Fibroblast of lung (primary cell): ENCODE results near the gene CDR2L. TPM values are rescaled to one million over a fixed set of nuclear protein-coding genes. Genes with fewer than 3 reads are reported as not detected.

ENCODE experiments used
- DNase-seq, 2 donors: peaks; one replicate each; pipeline versions ENCODE4 v3.0.0 to v3.0.0-alpha.2; 2010; ENCODE audit warnings: low read depth in 2 of 2
- H2AFZ ChIP-seq: 2 replicates; pipeline ENCODE4 v1.5.1; 2012; ENCODE audit warnings: low read length, control low read depth, inconsistent platforms
- H3K27ac ChIP-seq: 2 replicates; pipeline ENCODE4 v1.5.1; 2011; ENCODE audit warnings: low read length, control low read depth; ENCODE audit not compliant: insufficient read depth
- H3K27me3 ChIP-seq: 2 replicates; pipeline ENCODE4 v1.5.1; 2011; ENCODE audit warnings: mild to moderate bottlenecking, low read length; ENCODE audit not compliant: control insufficient read depth, insufficient read depth
- H3K36me3 ChIP-seq: 2 replicates; pipeline ENCODE4 v1.5.1; 2011; ENCODE audit warnings: low read length; ENCODE audit not compliant: control insufficient read depth, insufficient read depth
- H3K4me1 ChIP-seq: 2 replicates; pipeline ENCODE4 v1.5.1; 2011; ENCODE audit warnings: low read length; ENCODE audit not compliant: control insufficient read depth, insufficient read depth; ENCODE audit errors: extremely low read depth
- H3K4me2 ChIP-seq: 2 replicates; pipeline ENCODE4 v1.5.1; 2011; ENCODE audit warnings: low read length, control low read depth; ENCODE audit not compliant: insufficient read depth; ENCODE audit errors: extremely low read depth
- H3K4me3 ChIP-seq, 4 experiments: fragments of 200-600 bp in 1 of 4; sonication (generic) in 1 of 4; replicated peaks in 1 of 4; 2 replicates each; pipeline ENCODE4 v1.5.1; 2011 to 2016; ENCODE audit warnings: low read length in 4 of 4, low read depth in 3 of 4, mild to moderate bottlenecking in 3 of 4, control low read depth in 2 of 4, inconsistent platforms in 1 of 4, mixed read lengths in 1 of 4; ENCODE audit not compliant: insufficient read depth in 1 of 4; ENCODE audit errors: control extremely low read depth in 1 of 4
- H3K79me2 ChIP-seq: 2 replicates; pipeline ENCODE4 v1.5.1; 2012; ENCODE audit warnings: mild to moderate bottlenecking, low read length, inconsistent platforms; ENCODE audit not compliant: control insufficient read depth, insufficient read depth
- H3K9ac ChIP-seq: 2 replicates; pipeline ENCODE4 v1.5.1; 2011; ENCODE audit warnings: mild to moderate bottlenecking, low read length, control low read depth; ENCODE audit not compliant: insufficient read depth
- H3K9me3 ChIP-seq: 2 replicates; pipeline ENCODE4 v1.5.1; 2012; ENCODE audit warnings: low read depth, low read length; ENCODE audit not compliant: control insufficient read depth, insufficient read depth
- H4K20me1 ChIP-seq: 2 replicates; pipeline ENCODE4 v1.5.1; 2011; ENCODE audit warnings: low read length; ENCODE audit not compliant: control insufficient read depth, insufficient read depth; ENCODE audit errors: extremely low read depth
- CTCF ChIP-seq, 2 donors: IDR thresholded peaks in 1 of 2; conservative IDR thresholded peaks in 1 of 2; 1 replicate in 1 of 2; 2 replicates in 1 of 2; pipeline ENCODE4 v1.5.1; 2011 to 2012; ENCODE audit warnings: low read length in 2 of 2, control low read depth in 1 of 2, inconsistent platforms in 1 of 2, low read depth in 1 of 2, mild to moderate bottlenecking in 1 of 2
- EZH2 ChIP-seq: IDR thresholded peaks from 2 replicates; pipeline ENCODE4 v1.5.1; 2012; ENCODE audit warnings: low read length, control low read depth, mild to moderate bottlenecking; ENCODE audit errors: missing control alignments
- polyA plus RNA-seq, 2 donors: library from polyadenylated mRNA; depleted of rRNA in 1 of 2; stranded (reverse) in 1 of 2; unstranded in 1 of 2; fragments of >200 nt; gene quantifications; 2 replicates each; pipeline ENCODE4 v1.2.1, GENCODE V29; 2011 to 2012; ENCODE audit warnings: missing spikeins in 1 of 2
- total RNA-seq: library from RNA; depleted of rRNA; stranded (reverse); fragments of >200 nt; gene quantifications from 2 replicates; pipeline ENCODE4 v1.2.1, GENCODE V29; 2014

CDR2L gene
- total and polyA plus RNA-seq, 2 donors (not counting 1 experiment from before 2014, with no cell fraction given), result 9.7 to 12.2 TPM

- no peak for DNase-seq
- no peaks in the 10 kb centered on the region for H3K36me3 ChIP-seq
- H3K27ac ChIP-seq, result no peak overlapping the region
- no peak overlapping the region for H3K9ac ChIP-seq
- no peaks in the 10 kb centered on the region for H3K4me1 ChIP-seq
- no peak overlapping the region for H2AFZ ChIP-seq
- peaks cover 27% of the 10 kb centered on the region for H3K27me3 ChIP-seq
- H3K4me2 ChIP-seq, result no peak overlapping the region
- no peak overlapping the region for H3K4me3 ChIP-seq
- no peaks in the 10 kb centered on the region for H4K20me1 ChIP-seq
- TF ChIP-seq EZH2 (no peak), CTCF (conservative IDR thresholded peaks at IDR 0.05 in 1 of 2, IDR thresholded peaks at IDR 0.05 in 1 of 2; ENCODE audit: low read depth in 1 of 2, low read length in 2 of 2) (no peak)
- H3K79me2 ChIP-seq, result no peaks in the 10 kb centered on the region
- H3K9me3 ChIP-seq, result no peaks in the 10 kb centered on the region
Observed at GRCh38 chr17:74970395-74970794, 17.0 kb upstream of the CDR2L start.

GRCh38 chr17:74971069-74971841, 16.2 kb upstream of the CDR2L start:
- Histone ChIP-seq H3K36me3 (no peaks in the 10 kb centered on the region), H3K9me3 (no peaks in the 10 kb centered on the region), H3K4me3 (no peak overlapping the region), H4K20me1 (no peaks in the 10 kb centered on the region), H3K4me1 (no peaks in the 10 kb centered on the region), H3K4me2 (no peak overlapping the region), H3K9ac (no peak overlapping the region), H3K27me3 (peaks cover 27% of the 10 kb centered on the region), H2AFZ (no peak overlapping the region), H3K27ac (no peak overlapping the region), H3K79me2 (no peaks in the 10 kb centered on the region)
- no peak for TF ChIP-seq CTCF (conservative IDR thresholded peaks at IDR 0.05 in 1 of 2, IDR thresholded peaks at IDR 0.05 in 1 of 2; ENCODE audit: low read depth in 1 of 2, low read length in 2 of 2)
- TF ChIP-seq EZH2, result no peak
- no peak for DNase-seq

- Histone ChIP-seq H4K20me1 (no peaks in the 10 kb centered on the region), H3K4me1 (no peaks in the 10 kb centered on the region), H2AFZ (no peak overlapping the region), H3K27me3 (peaks cover 27% of the 10 kb centered on the region), H3K36me3 (no peaks in the 10 kb centered on the region), H3K4me3 (no peak overlapping the region), H3K79me2 (no peaks in the 10 kb centered on the region), H3K9ac (no peak overlapping the region), H3K27ac (no peak overlapping the region), H3K9me3 (no peaks in the 10 kb centered on the region), H3K4me2 (no peak overlapping the region)
- TF ChIP-seq EZH2 (peak; percentile 70), CTCF (conservative IDR thresholded peaks at IDR 0.05 in 1 of 2, IDR thresholded peaks at IDR 0.05 in 1 of 2; ENCODE audit: low read depth in 1 of 2, low read length in 2 of 2) (no peak)
- DNase-seq, result no peak
Observed at GRCh38 chr17:74971842-74972106, 15.7 kb upstream of the CDR2L start.
